Measurements from ENCODE around the gene RFC3.

RFC3 gene

DNA sequence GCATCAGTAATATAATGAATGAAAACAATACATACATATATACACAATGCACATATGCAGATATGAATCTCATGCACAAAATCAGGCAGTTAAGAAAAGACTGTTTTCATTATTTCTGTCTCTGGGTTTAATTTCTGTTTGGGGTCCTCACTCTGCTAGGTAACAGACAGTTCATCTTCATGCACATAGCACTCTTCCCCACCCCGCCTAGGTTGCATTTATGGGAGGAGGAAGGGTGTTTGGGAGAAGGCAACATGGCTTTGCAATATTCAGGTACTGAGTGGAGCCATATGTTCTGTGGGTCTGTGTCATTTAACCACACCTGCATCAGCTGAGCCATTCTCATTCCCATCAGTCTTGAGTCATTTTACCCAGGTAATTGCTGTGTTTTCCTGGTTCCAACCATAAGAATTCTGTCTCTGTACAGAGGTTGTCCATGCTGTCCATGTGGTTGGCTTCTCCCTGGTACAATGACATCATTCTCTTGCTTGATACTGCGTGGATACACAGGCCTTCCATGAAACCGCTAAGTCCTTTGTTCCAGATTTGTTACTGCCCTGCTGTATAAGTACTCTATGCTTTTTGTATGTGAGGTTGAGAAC is 45.3 kb downstream of the RFC3 start:
- no peak for DNase-seq

DNA sequence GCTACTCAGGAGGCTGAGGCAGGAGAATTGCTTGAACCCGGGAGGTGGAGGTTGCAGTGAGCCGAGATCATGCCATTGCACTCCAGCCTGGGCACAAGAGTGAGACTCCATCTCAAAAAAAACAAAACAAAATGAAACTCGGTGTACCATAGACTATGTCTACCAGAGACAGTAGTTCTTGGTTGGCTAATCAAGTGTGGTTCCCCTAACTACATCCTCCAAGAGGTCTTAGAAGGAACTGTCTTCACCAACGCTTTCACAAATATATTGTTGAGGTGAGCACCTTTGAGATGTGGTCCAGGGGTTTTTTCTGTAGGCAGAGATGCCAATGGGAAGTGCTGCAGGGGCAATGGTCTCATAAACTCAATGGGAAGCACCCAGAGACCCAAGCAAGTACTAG is 48.0 kb downstream of the RFC3 start:
- DNase-seq: no peak

DNA sequence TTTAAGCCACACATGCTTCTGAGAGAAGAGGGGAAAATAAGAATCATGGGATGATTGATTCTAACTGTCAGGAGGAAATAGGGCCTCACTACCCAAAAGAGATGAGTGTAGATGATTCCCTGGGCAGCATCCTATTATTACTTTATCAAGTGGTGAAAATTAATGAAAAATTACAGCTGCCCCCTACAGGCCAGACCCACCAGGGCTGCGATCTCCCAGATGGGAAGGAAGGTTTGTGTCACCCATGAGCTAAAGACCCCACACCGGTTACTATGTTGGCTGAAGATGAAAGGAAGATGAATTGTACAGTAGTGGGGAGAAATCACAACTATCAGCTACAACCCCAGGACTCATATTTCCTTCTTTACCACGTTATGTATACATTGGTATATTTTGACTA is 49.5 kb downstream of the RFC3 start:
- no peak for DNase-seq

DNA sequence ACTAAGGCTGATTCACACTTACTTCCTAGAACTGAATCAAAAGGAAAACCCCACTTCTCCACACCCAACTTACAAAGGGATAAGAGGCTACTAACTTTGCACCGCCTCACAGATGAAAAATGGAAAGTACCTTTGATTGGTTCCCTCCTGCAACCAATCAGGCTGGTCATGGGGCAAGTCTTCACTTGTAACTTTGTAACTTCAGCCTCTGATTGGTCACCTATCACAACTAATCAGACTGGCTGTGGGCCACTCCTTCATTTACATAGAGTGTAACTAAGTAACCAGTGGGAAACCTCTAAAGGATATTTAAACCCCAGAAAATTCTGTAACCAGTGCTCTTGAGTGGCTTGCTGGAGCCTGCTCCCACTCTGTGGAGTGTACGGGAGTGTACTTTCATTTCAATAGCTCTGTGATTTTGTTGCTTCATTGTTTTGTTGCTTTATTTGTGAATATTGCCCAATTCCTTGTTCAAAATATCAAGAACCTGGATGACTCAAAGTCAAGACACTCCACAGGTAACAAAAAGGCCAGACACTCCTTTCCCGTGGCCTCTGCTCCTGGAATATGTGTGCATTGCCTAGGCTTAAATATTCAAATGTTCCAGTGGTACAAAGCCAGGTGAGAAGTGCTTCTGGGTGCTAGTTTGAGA is 50.5 kb downstream of the RFC3 start:
- DNase-seq: no peak

DNA sequence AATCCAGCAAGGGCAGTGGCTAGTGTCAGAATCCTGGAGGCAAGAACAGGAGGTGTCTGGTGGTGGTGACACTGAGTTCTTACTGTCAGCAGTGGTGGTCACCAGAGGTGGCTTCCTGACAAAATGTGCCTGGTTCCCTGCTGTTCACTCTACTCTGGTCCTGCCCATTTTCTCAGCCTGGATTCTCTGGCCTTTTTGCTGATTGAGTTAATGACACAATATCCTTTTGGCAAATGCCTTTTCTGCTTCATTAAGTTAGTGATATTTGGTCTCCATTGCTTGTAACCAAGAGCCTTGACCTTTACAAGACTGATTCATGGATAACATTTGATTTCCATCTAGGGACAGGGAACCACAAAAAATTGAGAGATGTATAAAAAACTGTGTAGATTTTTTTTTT is 51.1 kb downstream of the RFC3 start:
- no peak for DNase-seq

DNA sequence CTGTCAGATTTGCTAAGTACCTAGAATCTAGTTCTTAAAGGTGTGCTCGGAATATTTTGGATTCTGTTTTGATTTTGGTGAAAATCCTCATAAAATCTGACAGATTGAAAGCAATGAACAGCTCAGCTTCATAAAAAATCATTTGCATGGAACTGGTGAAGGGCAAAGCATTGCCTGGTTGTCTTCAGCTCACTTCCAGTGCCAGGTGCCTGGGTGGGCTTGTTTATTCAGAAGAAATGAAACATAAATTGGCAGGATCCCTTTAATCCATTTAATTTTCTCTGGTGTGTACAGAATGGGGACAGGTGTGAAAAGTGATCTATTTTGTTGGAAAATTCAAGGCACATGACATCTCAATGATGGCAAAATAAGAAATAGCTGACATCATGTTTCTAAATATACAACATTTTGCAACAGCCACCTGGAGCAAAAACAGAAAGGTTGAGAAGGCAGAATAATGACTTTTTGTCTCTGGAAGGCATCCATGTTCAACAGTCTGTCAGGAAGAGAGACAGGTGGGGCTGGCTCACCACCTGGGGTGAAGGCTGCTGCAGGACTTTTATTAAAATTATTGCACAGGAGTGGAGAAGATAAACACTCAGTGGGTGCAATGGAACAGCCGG is 52.2 kb downstream of the RFC3 start:
- no peak for DNase-seq

DNA sequence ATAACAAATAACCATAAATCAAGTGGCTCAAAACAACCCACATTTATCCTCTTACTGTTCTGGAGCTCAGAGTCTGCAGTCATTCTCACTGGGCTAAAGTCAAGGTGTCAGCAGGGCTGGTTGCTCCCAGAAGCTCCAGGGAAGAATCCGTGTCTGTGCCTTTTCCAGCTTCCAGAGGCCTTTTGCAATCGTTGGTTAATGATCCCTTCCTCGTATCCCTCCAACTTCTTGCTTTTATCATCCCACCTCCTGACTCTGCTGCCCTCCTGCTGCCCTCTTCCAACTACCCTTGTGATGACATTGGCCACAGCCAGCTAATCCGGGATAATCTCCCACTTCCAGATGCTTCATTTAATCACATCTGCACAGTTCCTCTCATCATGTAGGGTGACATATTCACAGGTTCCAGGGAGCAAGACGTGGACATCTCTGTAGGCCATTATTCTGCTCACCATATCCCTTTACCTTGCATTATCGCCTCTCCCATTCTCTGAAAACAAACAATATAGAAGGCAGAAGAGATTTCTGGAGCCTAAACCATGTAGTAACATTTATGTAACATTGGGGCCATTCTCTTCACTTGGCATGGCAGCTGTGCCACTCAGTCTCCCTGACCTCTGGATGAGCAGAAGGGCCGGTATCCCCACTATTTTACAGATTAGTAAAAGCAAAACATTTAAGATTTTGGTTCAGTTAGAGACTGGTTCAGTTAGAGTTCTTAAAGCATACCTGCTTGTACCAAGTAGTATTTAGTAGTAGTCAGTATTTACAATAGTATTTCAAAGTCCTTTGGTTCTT is 53.5 kb downstream of the RFC3 start:
- DNase-seq: no peak

DNA sequence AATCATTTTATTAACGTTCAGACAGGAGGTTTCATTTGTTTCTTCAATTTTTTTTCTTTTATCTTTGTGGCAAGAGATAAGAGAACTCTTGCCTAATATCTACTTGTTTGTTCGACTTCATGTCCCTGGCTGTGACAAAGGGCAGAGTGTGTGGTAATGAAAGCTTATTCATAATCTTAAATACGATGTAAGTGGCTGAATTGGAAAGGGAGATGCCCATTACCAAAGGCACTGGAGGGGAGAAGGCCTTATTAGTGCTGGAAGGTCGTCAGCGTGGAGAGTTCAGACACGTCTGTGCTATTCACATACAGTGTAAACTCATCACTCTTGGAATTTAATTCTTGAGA is 54.0 kb downstream of the RFC3 start:
- no peak for DNase-seq

DNA sequence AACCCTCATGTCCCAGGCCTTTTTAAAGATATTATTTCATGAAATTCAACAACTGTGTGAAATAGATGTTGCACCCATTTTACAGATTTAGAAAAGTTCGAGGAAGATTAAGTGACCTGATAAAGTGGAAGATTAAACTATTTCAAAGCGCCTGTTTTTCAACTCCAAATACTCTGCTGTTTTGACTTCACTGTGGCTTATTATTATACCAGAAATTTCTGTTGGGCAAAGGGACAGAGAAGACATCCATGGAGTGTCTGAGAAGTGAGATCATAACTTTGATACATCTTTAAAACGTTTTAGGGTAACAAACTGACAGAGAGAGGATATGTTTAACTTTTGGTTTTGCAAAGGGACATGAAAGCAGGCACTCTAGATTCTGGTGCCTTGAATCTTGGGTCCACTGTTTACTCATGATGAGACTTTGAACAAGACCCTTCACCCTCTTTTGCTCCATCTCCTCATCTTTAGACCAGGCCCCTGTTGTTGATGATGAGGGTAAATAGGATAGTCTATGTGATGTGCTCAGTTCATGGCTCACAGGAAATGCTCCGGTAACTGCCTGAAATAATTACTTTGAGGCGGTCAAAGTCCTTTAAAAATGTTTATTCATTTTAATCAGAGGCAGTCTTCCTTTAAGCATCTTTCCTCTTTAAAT is 55.4 kb downstream of the RFC3 start:
- DNase-seq: no peak

DNA sequence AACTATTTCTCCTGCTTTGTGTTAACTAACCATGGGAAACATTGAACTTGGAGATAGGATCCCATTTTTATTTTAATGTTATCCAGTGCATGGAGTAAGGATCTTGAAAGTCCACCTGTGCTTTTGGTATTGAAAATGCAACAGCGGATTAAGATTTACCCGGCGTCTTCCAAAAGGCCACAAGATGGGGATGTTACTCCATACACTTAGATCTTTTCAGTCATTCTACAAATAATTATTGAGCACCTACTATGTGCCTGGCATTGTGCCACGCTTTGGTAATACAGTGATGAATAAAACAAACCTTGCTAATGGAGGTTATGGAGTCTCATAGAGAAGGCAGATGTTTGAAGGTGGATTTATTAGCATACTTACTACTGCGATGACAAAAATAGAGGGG is 56.9 kb downstream of the RFC3 start:
- no peak for DNase-seq

DNA sequence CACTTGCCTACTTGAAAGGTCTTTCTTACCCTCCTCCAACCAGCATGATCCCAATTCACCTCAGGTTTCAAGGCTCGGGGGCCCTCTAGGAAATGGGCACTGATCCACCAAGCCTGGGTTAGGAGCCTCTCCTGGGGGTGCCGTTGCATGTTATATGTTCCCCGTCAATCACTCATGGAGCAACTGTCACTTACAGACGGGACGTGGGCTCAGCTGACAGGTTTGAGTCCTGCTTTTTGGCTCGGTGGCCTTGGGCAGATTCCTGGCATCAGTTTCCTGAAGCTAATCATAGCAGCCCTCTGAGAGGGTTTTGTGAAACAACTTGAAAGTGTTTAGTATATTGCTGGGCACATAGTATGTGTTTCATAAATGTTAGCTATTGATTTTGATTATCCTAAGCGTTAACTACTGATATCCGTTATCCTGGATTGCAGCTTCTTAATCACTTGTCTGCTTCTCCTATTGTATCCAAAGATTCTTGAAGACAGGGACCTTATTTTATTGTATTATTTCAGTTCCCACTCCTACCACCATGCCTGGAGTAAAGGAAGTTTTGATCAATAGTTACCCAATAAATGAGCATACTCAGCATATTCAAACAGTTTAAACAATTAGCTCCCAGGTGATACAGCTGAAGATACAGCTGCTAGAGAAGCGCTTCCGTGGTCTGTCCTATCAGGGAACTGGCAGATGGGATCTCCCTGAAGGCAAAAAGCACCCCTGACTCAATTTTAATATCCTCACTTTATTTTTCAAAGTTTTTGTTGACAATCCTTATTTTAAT is 57.9 kb downstream of the RFC3 start:
- no peak for DNase-seq

DNA sequence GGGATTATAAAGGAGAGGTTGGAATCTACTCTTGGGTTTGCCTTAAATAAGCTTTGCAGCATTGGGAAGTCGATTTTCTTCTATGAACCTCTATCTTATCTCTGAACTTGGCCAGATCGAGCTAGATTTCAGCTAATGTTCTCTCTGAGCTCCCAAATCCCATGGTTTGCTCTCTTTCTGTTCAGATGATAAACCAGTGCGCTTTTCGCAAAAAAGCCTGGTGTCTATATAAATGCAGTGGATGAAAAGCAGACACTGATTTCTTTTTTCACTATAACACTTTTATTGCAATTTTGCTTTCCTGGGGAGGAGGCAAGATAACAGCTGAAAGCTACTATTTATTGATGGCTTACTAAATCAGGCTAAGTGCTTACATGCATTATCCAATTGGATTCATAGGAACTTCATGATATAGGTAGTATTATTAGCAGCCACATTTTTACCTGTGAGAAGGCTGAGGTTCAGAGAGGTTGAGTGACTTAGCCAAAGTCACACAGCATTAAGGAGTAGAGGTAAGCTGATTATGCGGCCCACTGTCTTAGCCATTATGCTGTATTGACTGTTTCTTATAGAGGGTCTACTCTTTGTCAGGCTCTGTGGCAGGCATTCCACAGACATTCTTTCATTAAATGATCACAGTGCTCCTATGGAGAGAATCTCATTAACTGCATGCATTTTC is 58.9 kb downstream of the RFC3 start:
- no peak for DNase-seq

DNA sequence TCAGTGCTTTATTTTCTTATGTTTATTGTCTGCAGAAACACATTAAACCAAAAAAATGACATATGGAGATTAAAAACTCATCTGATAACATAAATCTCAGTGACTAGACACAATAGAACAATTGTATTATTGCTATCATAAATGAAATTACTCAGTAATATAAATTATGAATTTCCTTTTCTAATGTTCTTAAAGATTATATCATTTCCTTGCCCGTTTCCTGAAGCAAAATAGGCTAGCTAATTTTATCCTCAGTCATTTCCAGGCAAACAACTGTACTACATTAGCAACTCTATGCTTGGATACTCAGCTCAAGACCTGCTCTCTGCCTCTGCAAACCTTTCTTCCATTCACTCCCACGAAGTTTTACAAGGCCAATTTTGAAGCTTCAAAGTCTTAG is 61.2 kb downstream of the RFC3 start:
- DNase-seq: no peak

DNA sequence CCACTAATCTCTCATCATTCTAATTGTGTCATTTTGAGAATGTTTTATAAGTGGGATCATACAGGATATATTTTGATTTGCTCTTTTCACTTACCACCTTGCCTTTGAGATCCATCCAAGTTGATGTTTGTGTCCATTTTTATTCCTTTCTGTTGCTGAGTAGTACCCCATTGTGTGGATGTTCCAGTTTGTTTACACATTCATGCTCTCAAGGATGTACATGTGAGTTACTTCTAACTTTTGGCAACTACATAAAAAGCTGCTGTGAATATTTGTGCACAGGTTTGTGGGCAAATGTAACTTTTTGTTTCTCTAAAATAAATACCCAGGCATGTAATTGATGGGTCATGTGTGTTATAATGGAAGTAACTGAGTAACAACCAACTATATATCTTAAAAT is 64.9 kb downstream of the RFC3 start:
- DNase-seq: no peak

DNA sequence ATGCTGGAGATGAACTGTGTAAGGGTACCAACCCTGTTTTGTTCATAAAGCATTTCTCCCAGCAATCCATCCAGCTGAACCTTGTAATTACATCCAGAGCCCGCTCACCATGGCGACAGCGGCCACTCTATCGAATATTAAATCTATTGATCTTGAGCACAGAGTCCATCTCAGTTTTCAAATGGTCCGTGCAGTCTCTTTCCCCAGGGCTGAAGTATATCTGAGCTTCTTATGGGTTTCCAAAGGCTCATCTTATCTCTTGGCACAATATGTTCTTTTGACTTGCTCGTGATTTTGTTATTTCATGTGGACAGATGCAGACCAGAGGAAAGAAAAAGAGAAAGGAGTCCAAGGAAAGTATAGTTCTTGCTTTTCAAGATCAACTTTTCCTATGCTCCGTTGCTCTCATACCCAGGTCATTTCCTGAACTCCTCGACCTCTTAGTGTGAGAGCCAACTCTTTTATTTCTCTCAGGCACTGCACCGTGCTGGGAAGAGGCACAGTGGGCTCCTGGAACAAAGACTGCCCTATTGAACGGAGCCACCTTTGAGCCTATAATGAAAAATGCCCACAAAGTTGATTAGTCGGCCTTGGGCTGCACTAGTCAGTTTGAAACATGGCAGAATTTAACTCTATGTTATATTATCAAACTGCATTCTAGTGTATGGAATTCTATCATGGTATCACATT is 66.7 kb downstream of the RFC3 start:
- no peak for DNase-seq

Measured in hypothalamus (tissue), 51 donors.